C1 segment of cervical spinal cord (tissue), 14 donors: ENCODE results near the gene CORO2B.
"Not testable (repeated sequence)": the region's sequence is repeated elsewhere in the genome, so short reads cannot be mapped to it uniquely, and the experiment has no call there.

Source experiments
- DNase-seq, 14 donors: peaks; one replicate each; lab custom pipeline; 2025; lab: John Stamatoyannopoulos, UW

CORO2B gene

GRCh38 chr15:68725736-68726135 lies 146.9 kb downstream of the CORO2B start:
- no peak for DNase-seq

GRCh38 chr15:68726246-68726645 lies 147.5 kb downstream of the CORO2B start:
- DNase-seq = no peak

- peak in 7 of 14 donors; percentile 19 to 98 (median 27) for DNase-seq
Measured at GRCh38 chr15:68729789-68730411, 151.1 kb downstream of the CORO2B start.

GRCh38 chr15:68730471-68730919 lies 151.7 kb downstream of the CORO2B start:
- DNase-seq = peak in 10 of 14 donors; percentile 22 to 60 (median 39)

- DNase-seq = no peak
Measured at GRCh38 chr15:68730976-68731897, 152.4 kb downstream of the CORO2B start.

- no peak for DNase-seq
Measured at GRCh38 chr15:68732451-68732850, 153.7 kb downstream of the CORO2B start.

GRCh38 chr15:68733666-68734065 lies 154.9 kb downstream of the CORO2B start:
- no peak for DNase-seq

- no peak for DNase-seq
Measured at GRCh38 chr15:68734352-68734751, 155.6 kb downstream of the CORO2B start.

- no peak for DNase-seq
Measured at GRCh38 chr15:68734881-68735280, 156.1 kb downstream of the CORO2B start.

- DNase-seq = no peak
Measured at GRCh38 chr15:68735610-68736009, 156.8 kb downstream of the CORO2B start.

- peak in 3 of 14 donors; percentile 18 to 29 (median 22) for DNase-seq
Measured at GRCh38 chr15:68739390-68740080, 160.7 kb downstream of the CORO2B start.

- no peak for DNase-seq
Measured at GRCh38 chr15:68743256-68743655, 164.5 kb downstream of the CORO2B start.

GRCh38 chr15:68749365-68749764 lies 170.6 kb downstream of the CORO2B start:
- no peak for DNase-seq

GRCh38 chr15:68749793-68750192 lies 171.0 kb downstream of the CORO2B start:
- DNase-seq = no peak

GRCh38 chr15:68751622-68752021 lies 172.8 kb downstream of the CORO2B start:
- no peak for DNase-seq

- DNase-seq = no peak
Measured at GRCh38 chr15:68755731-68756130, 176.9 kb downstream of the CORO2B start.

GRCh38 chr15:68759982-68760579 lies 181.3 kb downstream of the CORO2B start:
- DNase-seq = not testable (repeated sequence)

- no peak for DNase-seq
Measured at GRCh38 chr15:68763063-68763462, 184.3 kb downstream of the CORO2B start.

- no peak for DNase-seq
Measured at GRCh38 chr15:68764090-68764489, 185.3 kb downstream of the CORO2B start.

GRCh38 chr15:68765602-68766368 lies 187.0 kb downstream of the CORO2B start:
- no peak for DNase-seq

- DNase-seq = no peak
Measured at GRCh38 chr15:68767833-68768232, 189.0 kb downstream of the CORO2B start.
